ENCODE results near the gene ZNF556.

GRCh38 chr19:2827840-2828489, 39.2 kb upstream of the ZNF556 start:
- TF ChIP-seq CTCF (IDR thresholded peaks at IDR 0.05) (no peak), POLR2AphosphoS5 (IDR thresholded peaks at IDR 0.05; ENCODE audit: low read depth, low read length) (no peak), SIN3A (IDR thresholded peaks at IDR 0.05; ENCODE audit: borderline replicate concordance, insufficient read depth, low read depth, low read length) (no peak), REST (IDR thresholded peaks at IDR 0.05; ENCODE audit: insufficient read depth in 1 of 2, low read depth in 2 of 2, low read length in 1 of 2) (no peak)

All from Panc1 (cell line).